ENCODE results near the gene CLEC16A. TPM values are rescaled to one million over a fixed set of nuclear protein-coding genes. Genes with fewer than 3 reads are reported as not detected.

Gene CLEC16A
- 14.5 and 24.5 TPM in 2 replicates for total RNA-seq

GRCh38 chr16:10944249-10945064 is at the start of gene CLEC16A:
TSS of gene CLEC16A (plus strand) at chr16:10944564. CDS start at chr16:10944718, 154 bp downstream.

DNA sequence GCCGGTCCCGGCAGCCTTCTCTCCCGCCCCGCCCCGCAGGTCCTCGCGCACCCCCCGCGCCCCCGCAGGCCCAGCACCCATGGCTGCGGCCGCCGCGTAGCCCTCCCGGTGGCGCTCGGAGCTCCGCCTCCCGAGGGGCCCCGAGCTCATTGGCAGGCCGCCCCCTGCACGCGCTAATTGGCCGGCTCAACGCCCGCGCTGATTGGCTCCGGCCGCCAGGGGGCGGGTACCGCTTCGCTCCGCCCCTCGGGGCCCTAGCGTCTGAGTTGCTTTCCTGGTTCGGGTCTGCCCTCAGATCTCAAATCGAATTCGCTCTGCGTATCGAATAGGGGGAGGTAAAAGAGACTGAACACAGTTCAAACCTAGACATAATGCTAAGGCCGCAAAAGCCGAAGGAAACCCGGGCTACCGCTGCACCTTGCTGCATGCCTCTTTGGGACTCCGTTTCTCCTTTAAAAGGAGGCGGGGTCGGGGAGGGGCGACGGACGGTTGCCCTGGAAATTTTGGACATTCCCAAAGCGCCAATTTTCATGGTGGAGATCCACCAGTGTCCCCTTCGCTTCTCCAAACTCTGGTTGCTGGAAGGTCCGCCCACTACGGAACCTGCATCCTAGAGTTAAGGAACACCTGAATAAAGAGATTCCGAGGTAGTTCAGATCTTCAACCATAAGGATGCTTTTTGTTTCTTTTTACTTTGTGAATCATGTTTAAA is 1.9 kb upstream of the CLEC16A start, which contains the start of gene DEXI:
TSS of gene DEXI (minus strand) at position 117 of the 712 bp plus-strand sequence. CDS start 463 bp downstream, outside the sequence.

Other genes with a start within 250 kb of the CLEC16A start
- gene TEKT5, start 249.6 kb upstream of the CLEC16A start, total RNA-seq = 0.25 TPM in 1 of 2 replicates, not detected in the other
- gene NUBP1, start 200.7 kb upstream of the CLEC16A start, total RNA-seq = 24.4 and 26.5 TPM in 2 replicates
- gene TVP23A, start 125.8 kb upstream of the CLEC16A start, total RNA-seq = not detected in 2 replicates
- gene CIITA, start 67.4 kb upstream of the CLEC16A start, total RNA-seq = 0.13 TPM in 1 of 2 replicates, not detected in the other
- 56.5 and 59.5 TPM in 2 replicates for gene DEXI, start 2.1 kb upstream of the CLEC16A start, total RNA-seq